Astrocyte of the spinal cord (primary cell): Measurements from ENCODE around the gene RABGAP1.

Experiments
- DNase-seq: peaks from one replicate; pipeline ENCODE4 v3.0.0; 2011; ENCODE audit warnings: low read depth, low spot score
- H3K4me3 ChIP-seq: 2 replicates; pipeline ENCODE4 v1.5.1; 2011; ENCODE audit warnings: low read depth, mild to moderate bottlenecking, low read length, moderate library complexity
- in situ Hi-C: cut with HindIII; loops from 2 replicates; pipeline ENCODE4 v1.10.0; 2017; ENCODE audit warnings: low sequenced_read_pairs
- TF ChIP-seq, protein P1 (sequence below): IDR thresholded peaks from 2 replicates; pipeline ENCODE4 v1.5.1; 2012; ENCODE audit warnings: low read depth, mild to moderate bottlenecking, low read length, inconsistent platforms

The RABGAP1 gene

GRCh38 chr9:122951056-122951455 is 10.2 kb downstream of the RABGAP1 start:
- in situ Hi-C loops: no loop called here
- TF ChIP-seq, protein P1, sequence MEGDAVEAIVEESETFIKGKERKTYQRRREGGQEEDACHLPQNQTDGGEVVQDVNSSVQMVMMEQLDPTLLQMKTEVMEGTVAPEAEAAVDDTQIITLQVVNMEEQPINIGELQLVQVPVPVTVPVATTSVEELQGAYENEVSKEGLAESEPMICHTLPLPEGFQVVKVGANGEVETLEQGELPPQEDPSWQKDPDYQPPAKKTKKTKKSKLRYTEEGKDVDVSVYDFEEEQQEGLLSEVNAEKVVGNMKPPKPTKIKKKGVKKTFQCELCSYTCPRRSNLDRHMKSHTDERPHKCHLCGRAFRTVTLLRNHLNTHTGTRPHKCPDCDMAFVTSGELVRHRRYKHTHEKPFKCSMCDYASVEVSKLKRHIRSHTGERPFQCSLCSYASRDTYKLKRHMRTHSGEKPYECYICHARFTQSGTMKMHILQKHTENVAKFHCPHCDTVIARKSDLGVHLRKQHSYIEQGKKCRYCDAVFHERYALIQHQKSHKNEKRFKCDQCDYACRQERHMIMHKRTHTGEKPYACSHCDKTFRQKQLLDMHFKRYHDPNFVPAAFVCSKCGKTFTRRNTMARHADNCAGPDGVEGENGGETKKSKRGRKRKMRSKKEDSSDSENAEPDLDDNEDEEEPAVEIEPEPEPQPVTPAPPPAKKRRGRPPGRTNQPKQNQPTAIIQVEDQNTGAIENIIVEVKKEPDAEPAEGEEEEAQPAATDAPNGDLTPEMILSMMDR: no peak
- H3K4me3 ChIP-seq: no peak overlapping the region
- no peak for DNase-seq

GRCh38 chr9:122954253-122954691 is 13.5 kb downstream of the RABGAP1 start:
- DNase-seq: peak; percentile 61
- TF ChIP-seq, protein P1: no peak
- H3K4me3 ChIP-seq: no peak overlapping the region
- in situ Hi-C loops: no loop called here

GRCh38 chr9:122955961-122956360 is 15.1 kb downstream of the RABGAP1 start:
- TF ChIP-seq, protein P1: no peak
- DNase-seq: no peak
- no peak overlapping the region for H3K4me3 ChIP-seq
- in situ Hi-C loops: no loop called here

DNA sequence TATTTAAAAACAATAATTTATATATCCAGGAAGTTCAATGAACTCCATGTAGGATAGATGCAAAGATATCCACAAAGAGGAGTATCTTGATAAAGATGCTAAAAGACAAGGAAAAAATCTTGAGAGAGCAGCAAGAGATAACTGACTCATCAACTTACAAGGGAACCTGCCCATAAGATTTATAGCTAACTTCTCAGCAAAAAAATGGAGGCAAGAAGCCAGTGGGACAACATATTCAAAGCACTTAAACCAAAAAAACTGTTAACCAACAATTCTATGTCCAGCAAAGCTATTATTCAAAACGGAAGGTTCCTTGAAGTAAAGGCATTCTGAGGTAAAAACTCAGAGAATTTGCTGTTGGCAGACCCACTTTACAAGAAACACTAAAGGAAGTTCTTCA is 20.3 kb downstream of the RABGAP1 start:
- no peak overlapping the region for H3K4me3 ChIP-seq
- in situ Hi-C loops: no loop called here
- TF ChIP-seq, protein P1: no peak
- no peak for DNase-seq

DNA sequence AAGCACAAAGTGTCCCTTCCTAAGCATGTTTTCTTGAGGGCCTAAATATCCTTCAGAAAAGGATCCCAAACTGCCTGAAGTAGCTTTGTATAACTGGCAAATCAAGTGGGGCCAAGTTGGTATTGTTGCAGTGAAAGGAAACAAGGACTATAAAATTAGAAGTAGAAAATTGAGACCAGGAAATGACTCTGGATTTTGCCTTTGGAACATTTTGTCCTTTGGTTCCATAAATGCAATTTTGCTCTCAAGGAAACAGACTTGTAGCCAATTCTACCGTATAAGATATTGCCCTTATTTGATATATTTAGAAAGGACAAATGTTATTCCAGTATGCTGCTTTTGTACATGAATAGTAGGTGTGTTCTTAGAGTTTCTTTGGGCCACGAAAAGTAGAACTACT is 34.4 kb downstream of the RABGAP1 start:
- H3K4me3 ChIP-seq: no peak overlapping the region
- TF ChIP-seq, protein P1: no peak
- no peak for DNase-seq
- in situ Hi-C loops: no loop called here

DNA sequence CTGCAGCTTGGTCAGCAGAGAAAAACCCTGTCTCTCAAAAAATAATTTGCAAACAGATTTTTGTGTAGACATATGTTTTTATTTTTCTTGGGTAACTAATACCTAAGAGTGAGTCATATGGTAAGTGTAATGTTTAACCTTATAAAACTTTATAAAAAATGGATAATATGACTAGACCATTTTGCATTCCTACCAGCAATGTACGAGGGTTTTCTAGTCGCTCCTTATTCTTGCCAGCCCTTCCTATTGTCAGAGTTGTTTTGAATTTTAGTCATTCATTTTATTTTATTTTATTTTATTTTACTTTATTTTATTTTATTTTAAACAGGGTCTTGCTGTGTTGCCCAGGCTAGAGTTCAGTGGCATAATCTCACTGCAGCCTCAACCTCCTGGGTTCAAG is 37.8 kb downstream of the RABGAP1 start:
- no peak for DNase-seq
- H3K4me3 ChIP-seq: no peak overlapping the region
- in situ Hi-C loops: no loop called here
- TF ChIP-seq, protein P1: no peak

DNA sequence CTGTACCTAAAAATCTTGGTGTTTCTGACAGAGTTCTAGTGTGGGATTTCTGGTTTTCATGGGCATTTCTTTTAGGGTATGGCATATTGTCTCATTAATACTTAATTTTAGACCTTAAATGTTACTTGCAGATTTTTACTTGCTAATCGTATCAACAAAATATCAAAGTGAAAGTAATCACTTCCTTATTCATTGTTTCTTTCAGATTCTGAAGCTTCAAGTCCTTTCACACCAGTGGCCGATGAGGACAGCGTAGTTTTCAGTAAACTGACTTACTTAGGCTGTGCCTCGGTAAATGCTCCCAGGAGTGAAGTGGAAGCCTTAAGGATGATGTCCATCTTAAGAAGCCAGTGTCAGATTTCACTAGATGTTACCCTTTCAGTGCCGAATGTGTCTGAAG is 45.2 kb downstream of the RABGAP1 start:
- no peak for DNase-seq
- H3K4me3 ChIP-seq: no peak overlapping the region
- in situ Hi-C loops: no loop called here
- TF ChIP-seq, protein P1: no peak
